HCT116 (cell line): ENCODE data around the gene RGS6. TPM values are rescaled to one million over a fixed set of nuclear protein-coding genes. Genes with fewer than 3 reads are reported as not detected.

Source experiments
- ATAC-seq: fragments of 200-7000 bp; cut with Tn5 transposase; 2 replicates; pipeline ENCODE4 v1.9.1; 2020; ENCODE audit warnings: mild to moderate bottlenecking, moderate library complexity
- BruUV-seq: library from RNA; stranded (reverse); fragments of 400-500 nt; replicated peaks from 2 replicates; lab custom pipeline; 2021; lab: Mats Ljungman, UMichigan
- CTCF ChIA-PET: fragments of 300-600 bp; sonication (Branson Sonifier 250); formaldehyde crosslinking; loops from one replicate; lab custom pipeline; 2021; ENCODE audit warnings: antibody characterized with exemption; lab: Charles Lee
- POLR2A ChIA-PET: fragments of 300-600, 350-600 bp; sonication (Branson Sonifier 250); formaldehyde crosslinking; loops from one replicate; lab custom pipeline; 2021; ENCODE audit warnings: antibody characterized with exemption; lab: Charles Lee
- RAD21 ChIA-PET, 2 experiments: fragments of 300-600 bp; sonication (Branson Sonifier 250); formaldehyde crosslinking; loops; one replicate each; lab custom pipeline; 2023; ENCODE audit warnings: low total read pairs in 2 of 2; ENCODE audit not compliant: uncharacterized antibody in 2 of 2, unreplicated experiment in 2 of 2, low non-redundant PET in 1 of 2; lab: Charles Lee
- DNase-seq: peaks from one replicate; pipeline ENCODE4 v3.0.0-alpha.2; 2010; ENCODE audit warnings: low read depth, low spot score
- H2AFZ ChIP-seq: fragments of 200-600 bp; shearing (Covaris generic), sonication (generic); 2 replicates; pipeline ENCODE4 v1.6.1; 2017; ENCODE audit warnings: low read depth, mixed run types, mixed read lengths, antibody characterized with exemption, low read length; ENCODE audit not compliant: poor library complexity, severe bottlenecking
- H3K27ac ChIP-seq: 2 replicates; pipeline ENCODE4 v1.5.1; 2012; ENCODE audit warnings: low read depth, low read length
- H3K27me3 ChIP-seq: fragments of 200-600 bp; sonication (generic); 2 replicates; pipeline ENCODE4 v1.6.1; 2016; ENCODE audit warnings: mixed run types, low read length, mixed read lengths; ENCODE audit not compliant: insufficient read depth
- H3K36me3 ChIP-seq, 2 experiments: fragments of 200-500 bp in 1 of 2; fragments of 200-600 bp in 1 of 2; sonication (Bioruptor generic) in 1 of 2; sonication (generic) in 1 of 2; 2 replicates each; pipeline versions ENCODE4 v1.5.1 to v1.6.1; 2014 to 2016; ENCODE audit warnings: low read length in 2 of 2, inconsistent platforms in 1 of 2, mixed read lengths in 1 of 2, mixed run types in 1 of 2; ENCODE audit not compliant: insufficient read depth in 2 of 2, control insufficient read depth in 1 of 2
- H3K4me1 ChIP-seq, 2 experiments: fragments of 200-600 bp in 1 of 2; sonication (generic) in 1 of 2; 2 replicates each; pipeline versions ENCODE4 v1.5.1 to v1.6.1; 2012 to 2017; ENCODE audit warnings: low read length in 2 of 2, inconsistent platforms in 1 of 2, mild to moderate bottlenecking in 1 of 2, mixed read lengths in 1 of 2, mixed run types in 1 of 2, moderate library complexity in 1 of 2; ENCODE audit not compliant: insufficient read depth in 2 of 2, control insufficient read depth in 1 of 2
- H3K4me2 ChIP-seq: fragments of 200-600 bp; sonication (generic); 2 replicates; pipeline ENCODE4 v1.6.1; 2017; ENCODE audit warnings: mixed run types, low read length, mixed read lengths
- H3K4me3 ChIP-seq, 2 experiments: fragments of 200-600 bp in 1 of 2; sonication (generic) in 1 of 2; replicated peaks in 1 of 2; 2 replicates each; pipeline ENCODE4 v1.5.1; 2011 to 2016; ENCODE audit warnings: low read length in 2 of 2, control low read depth in 1 of 2, low read depth in 1 of 2, mild to moderate bottlenecking in 1 of 2, mixed read lengths in 1 of 2, mixed run types in 1 of 2
- H3K79me2 ChIP-seq: fragments of 200-600 bp; sonication (generic); 2 replicates; pipeline ENCODE4 v1.6.1; 2017; ENCODE audit warnings: mild to moderate bottlenecking, mixed run types, low read length, moderate library complexity, mixed read lengths; ENCODE audit not compliant: insufficient read depth
- H3K9ac ChIP-seq: fragments of 200-600 bp; sonication (generic); 2 replicates; pipeline ENCODE4 v1.6.1; 2016; ENCODE audit warnings: low read length, mixed read lengths
- H3K9me2 ChIP-seq: fragments of 200-600 bp; sonication (generic), shearing (Covaris generic); 2 replicates; pipeline ENCODE4 v1.6.1; 2017; ENCODE audit warnings: mixed run types, mild to moderate bottlenecking, moderate library complexity; ENCODE audit not compliant: insufficient read depth
- H3K9me3 ChIP-seq, 2 experiments: fragments of 200-500 bp in 1 of 2; fragments of 200-600 bp in 1 of 2; sonication (Bioruptor generic) in 1 of 2; sonication (generic) in 1 of 2; 2 replicates each; pipeline ENCODE4 v1.6.1; 2014 to 2017; ENCODE audit warnings: low read length in 2 of 2, mixed read lengths in 2 of 2, inconsistent platforms in 1 of 2, low read depth in 1 of 2, mild to moderate bottlenecking in 1 of 2, mixed run types in 1 of 2, moderate library complexity in 1 of 2; ENCODE audit not compliant: control insufficient read depth in 1 of 2, insufficient read depth in 1 of 2
- H4K20me1 ChIP-seq: fragments of 200-600 bp; sonication (generic), shearing (Covaris generic); 2 replicates; pipeline ENCODE4 v1.6.1; 2017; ENCODE audit warnings: mixed run types, mild to moderate bottlenecking, moderate library complexity; ENCODE audit not compliant: insufficient read depth
- ATF3 ChIP-seq: IDR thresholded peaks from 2 replicates; pipeline ENCODE4 v1.6.1; 2012
- CBX3 ChIP-seq: IDR thresholded peaks from 2 replicates; pipeline ENCODE4 v1.6.1; 2012; ENCODE audit warnings: low read depth
- CTCF ChIP-seq, 3 experiments: fragments of 200-600 bp in 1 of 3; sonication (generic) in 1 of 3; IDR thresholded peaks in 2 of 3; conservative IDR thresholded peaks in 1 of 3; 2 replicates each; pipeline ENCODE4 v1.5.1; 2012 to 2017; ENCODE audit warnings: low read depth in 2 of 3, low read length in 2 of 3, antibody characterized with exemption in 1 of 3, borderline replicate concordance in 1 of 3, control low read depth in 1 of 3, mild to moderate bottlenecking in 1 of 3, mixed read lengths in 1 of 3, mixed run types in 1 of 3, moderate library complexity in 1 of 3; ENCODE audit not compliant: insufficient read depth in 1 of 3
- ELF1 ChIP-seq: IDR thresholded peaks from 2 replicates; pipeline ENCODE4 v1.6.1; 2012; ENCODE audit warnings: low read depth, borderline replicate concordance
- EZH2 ChIP-seq: fragments of 200-600 bp; sonication (generic); IDR thresholded peaks from 2 replicates; pipeline ENCODE4 v1.6.1; 2017; ENCODE audit warnings: antibody characterized with exemption, mixed run types
- EZH2phosphoT487 ChIP-seq: fragments of 200-600 bp; IDR thresholded peaks from 2 replicates; pipeline ENCODE4 v1.6.1; 2018; ENCODE audit warnings: antibody characterized with exemption, borderline replicate concordance
- FOSL1 ChIP-seq: IDR thresholded peaks from 2 replicates; pipeline ENCODE4 v1.6.1; 2012; ENCODE audit warnings: low read depth
- JUND ChIP-seq: IDR thresholded peaks from 2 replicates; pipeline ENCODE4 v1.6.1; 2012
- POLR2A ChIP-seq: IDR thresholded peaks from 2 replicates; pipeline ENCODE4 v1.7.0; 2011; ENCODE audit warnings: borderline replicate concordance; ENCODE audit not compliant: insufficient read depth, insufficient read length; ENCODE audit errors: extremely low read depth
- RAD21 ChIP-seq: IDR thresholded peaks from 2 replicates; pipeline ENCODE4 v1.6.1; 2012; ENCODE audit warnings: low read depth, mild to moderate bottlenecking
- SIN3A ChIP-seq: IDR thresholded peaks from 2 replicates; pipeline ENCODE4 v1.6.1; 2012; ENCODE audit warnings: low read depth
- SP1 ChIP-seq: IDR thresholded peaks from 2 replicates; pipeline ENCODE4 v1.6.1; 2012; ENCODE audit warnings: low read depth
- TCF7L2 ChIP-seq: IDR thresholded peaks from 2 replicates; pipeline ENCODE4 v1.7.0; 2011; ENCODE audit warnings: borderline replicate concordance, inconsistent platforms; ENCODE audit not compliant: insufficient read depth, insufficient read length; ENCODE audit errors: extremely low read depth
- YY1 ChIP-seq: IDR thresholded peaks from 2 replicates; pipeline ENCODE4 v1.6.1; 2011; ENCODE audit warnings: low read length, low read depth, moderate library complexity, mild to moderate bottlenecking; ENCODE audit not compliant: insufficient replicate concordance; ENCODE audit errors: extremely low read depth
- ZBTB33 ChIP-seq: IDR thresholded peaks from 2 replicates; pipeline ENCODE4 v1.6.1; 2011; ENCODE audit warnings: mild to moderate bottlenecking, low read length, moderate library complexity; ENCODE audit not compliant: insufficient replicate concordance; ENCODE audit errors: extremely low read depth
- ZFX ChIP-seq: fragments of 450-650 bp; IDR thresholded peaks from 2 replicates; pipeline ENCODE4 v1.6.1; 2017
- ZNF274 ChIP-seq: fragments of 200-500 bp; sonication (Bioruptor generic); IDR thresholded peaks from 2 replicates; pipeline ENCODE4 v1.6.1; 2014; ENCODE audit warnings: mild to moderate bottlenecking, low read depth, low read length, inconsistent platforms
- intact Hi-C: fragments of 100-400 bp; cut with micrococcal nuclease; formaldehyde crosslinking; loops from 2 replicates; pipeline ENCODE4 v1.10.0; 2022
- total RNA-seq: library from RNA; stranded (reverse); gene quantifications from one replicate; pipeline ENCODE4 v1.2.1, GENCODE V29; 2021; ENCODE audit not compliant: unreplicated experiment

RGS6 gene
- total RNA-seq, 1 experiment from 2014 or later, result 4.7 TPM

GRCh38 chr14:72500234-72500838 is 568.1 kb downstream of the RGS6 start (continued):
- TF ChIP-seq POLR2A (no peak), RAD21 (no peak), SP1 (no peak)
- TF ChIP-seq, all 23 proteins: peak for 0

- Histone ChIP-seq H3K4me1 (peaks cover 5 to 13% of the 10 kb centered on the region in 2 experiments; a peak in 3 of 4 replicates), H3K79me2 (no peaks in the 10 kb centered on the region), H3K9me3 (no peaks in the 10 kb centered on the region), H3K9me2 (no peaks in the 10 kb centered on the region), H3K4me3 (no peak overlapping the region), H3K27ac (no peak overlapping the region), H2AFZ (no peak overlapping the region), H3K27me3 (no peaks in the 10 kb centered on the region), H3K36me3 (no peaks in the 10 kb centered on the region), H3K4me2 (no peak overlapping the region), H3K9ac (no peak overlapping the region), H4K20me1 (no peaks in the 10 kb centered on the region)
- DNase-seq (no peak), ATAC-seq (no peak)
- intact Hi-C loops, result no loop called here
- ChIA-PET RAD21 (no interaction called here), CTCF (no interaction called here), POLR2A (interaction anchor here (0.5 kb wide), 1 partner anchor 99 kb away, joined by 3 read pairs; no protein-coding TSS in a partner anchor)
- TF ChIP-seq ATF3, result no peak
- no peak for TF ChIP-seq CBX3
- TF ChIP-seq YY1, result no peak
- no peak for TF ChIP-seq RAD21
- no peak for TF ChIP-seq ZBTB33
- no peak for TF ChIP-seq EZH2phosphoT487
- TF ChIP-seq JUND, result no peak
- no peak for TF ChIP-seq ZNF274
- no peak for TF ChIP-seq CTCF (IDR thresholded peaks at IDR 0.05 in 2 of 3, conservative IDR thresholded peaks at IDR 0.05 in 1 of 3; ENCODE audit: borderline replicate concordance in 1 of 3, insufficient read depth in 1 of 3, low read depth in 2 of 3, low read length in 2 of 3)
- TF ChIP-seq POLR2A, result no peak
- no peak for TF ChIP-seq ZFX
- TF ChIP-seq TCF7L2, result no peak
- no peak for TF ChIP-seq EZH2
- TF ChIP-seq FOSL1, result no peak
- TF ChIP-seq ELF1, result no peak
- no peak for TF ChIP-seq SIN3A
- no TSS peak for BruUV-seq
These were observed 569.2 kb downstream of the RGS6 start for GRCh38 chr14:72501439-72501838.
